Measurements from ENCODE around the gene HS3ST6.

DNA sequence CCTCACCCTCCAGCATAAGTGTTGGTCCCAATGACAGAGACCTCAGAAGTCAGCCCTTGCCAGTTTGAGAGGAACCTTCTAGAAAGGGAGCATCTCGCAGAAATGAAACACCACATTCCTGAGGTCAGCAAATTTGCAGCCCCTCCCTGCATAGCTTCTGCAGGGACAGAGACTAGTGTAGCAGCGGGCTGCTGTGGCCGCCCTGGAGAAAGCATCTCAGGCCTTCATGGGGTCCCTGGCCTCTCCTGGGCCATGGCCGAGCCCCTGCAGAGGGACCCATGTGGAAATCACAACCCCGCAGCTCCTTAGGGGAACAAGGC is 11.4 kb downstream of the HS3ST6 start:
- TF ChIP-seq MCM2 (IDR thresholded peaks at IDR 0.05; ENCODE audit: low read depth) (no peak), RAD21 (CRISPR knock-in tag; conservative IDR thresholded peaks at IDR 0.05 in 1 of 2, IDR thresholded peaks at IDR 0.05 in 1 of 2) (no peak), TAF1 (IDR thresholded peaks at IDR 0.05; ENCODE audit: control insufficient read depth, extremely low read depth, insufficient read depth, low read length, severe bottlenecking) (no peak), CREB1 (IDR thresholded peaks at IDR 0.05) (no peak), CREB1 (CRISPR knock-in tag; IDR thresholded peaks at IDR 0.05) (no peak), POLR2A (conservative IDR thresholded peaks at IDR 0.05) (no peak), HOMEZ (CRISPR knock-in tag; IDR thresholded peaks at IDR 0.05) (no peak)
- TF ChIP-seq, protein P1, sequence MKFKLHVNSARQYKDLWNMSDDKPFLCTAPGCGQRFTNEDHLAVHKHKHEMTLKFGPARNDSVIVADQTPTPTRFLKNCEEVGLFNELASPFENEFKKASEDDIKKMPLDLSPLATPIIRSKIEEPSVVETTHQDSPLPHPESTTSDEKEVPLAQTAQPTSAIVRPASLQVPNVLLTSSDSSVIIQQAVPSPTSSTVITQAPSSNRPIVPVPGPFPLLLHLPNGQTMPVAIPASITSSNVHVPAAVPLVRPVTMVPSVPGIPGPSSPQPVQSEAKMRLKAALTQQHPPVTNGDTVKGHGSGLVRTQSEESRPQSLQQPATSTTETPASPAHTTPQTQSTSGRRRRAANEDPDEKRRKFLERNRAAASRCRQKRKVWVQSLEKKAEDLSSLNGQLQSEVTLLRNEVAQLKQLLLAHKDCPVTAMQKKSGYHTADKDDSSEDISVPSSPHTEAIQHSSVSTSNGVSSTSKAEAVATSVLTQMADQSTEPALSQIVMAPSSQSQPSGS (CRISPR knock-in tag; IDR thresholded peaks at IDR 0.05) = no peak
- TF ChIP-seq, protein P2, sequence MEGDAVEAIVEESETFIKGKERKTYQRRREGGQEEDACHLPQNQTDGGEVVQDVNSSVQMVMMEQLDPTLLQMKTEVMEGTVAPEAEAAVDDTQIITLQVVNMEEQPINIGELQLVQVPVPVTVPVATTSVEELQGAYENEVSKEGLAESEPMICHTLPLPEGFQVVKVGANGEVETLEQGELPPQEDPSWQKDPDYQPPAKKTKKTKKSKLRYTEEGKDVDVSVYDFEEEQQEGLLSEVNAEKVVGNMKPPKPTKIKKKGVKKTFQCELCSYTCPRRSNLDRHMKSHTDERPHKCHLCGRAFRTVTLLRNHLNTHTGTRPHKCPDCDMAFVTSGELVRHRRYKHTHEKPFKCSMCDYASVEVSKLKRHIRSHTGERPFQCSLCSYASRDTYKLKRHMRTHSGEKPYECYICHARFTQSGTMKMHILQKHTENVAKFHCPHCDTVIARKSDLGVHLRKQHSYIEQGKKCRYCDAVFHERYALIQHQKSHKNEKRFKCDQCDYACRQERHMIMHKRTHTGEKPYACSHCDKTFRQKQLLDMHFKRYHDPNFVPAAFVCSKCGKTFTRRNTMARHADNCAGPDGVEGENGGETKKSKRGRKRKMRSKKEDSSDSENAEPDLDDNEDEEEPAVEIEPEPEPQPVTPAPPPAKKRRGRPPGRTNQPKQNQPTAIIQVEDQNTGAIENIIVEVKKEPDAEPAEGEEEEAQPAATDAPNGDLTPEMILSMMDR (IDR thresholded peaks at IDR 0.05 in 2 of 3, conservative IDR thresholded peaks at IDR 0.05 in 1 of 3; ENCODE audit: insufficient read depth in 2 of 3, low read depth in 1 of 3, low read length in 3 of 3) = no peak
